Stimulated activated naive CD8-positive, alpha-beta T cell treated with anti-CD3 and anti-CD28 coated beads, Interleukin-15, Interleukin-2, amounts not matched to agents 100 ng/mL and 50 ng/mL, for 24 hours (primary cell): ENCODE data around the gene FTH1.

ENCODE experiments used
- H3K27ac Mint-ChIP-seq: one replicate; pipeline ENCODE4 v1.8.0; 2021; ENCODE audit warnings: mild to moderate bottlenecking, mixed read lengths
- H3K27me3 Mint-ChIP-seq: one replicate; pipeline ENCODE4 v1.8.0; 2021; ENCODE audit warnings: mixed read lengths
- H3K36me3 Mint-ChIP-seq: one replicate; pipeline ENCODE4 v1.8.0; 2021; ENCODE audit warnings: low read depth, mixed read lengths
- H3K4me1 Mint-ChIP-seq: one replicate; pipeline ENCODE4 v1.8.0; 2021; ENCODE audit warnings: low read depth, mixed read lengths
- H3K4me3 Mint-ChIP-seq: one replicate; pipeline ENCODE4 v1.8.0; 2021; ENCODE audit warnings: mild to moderate bottlenecking, mixed read lengths
- H3K9me3 Mint-ChIP-seq: one replicate; pipeline ENCODE4 v1.8.0; 2021; ENCODE audit warnings: mixed read lengths

Gene FTH1

DNA sequence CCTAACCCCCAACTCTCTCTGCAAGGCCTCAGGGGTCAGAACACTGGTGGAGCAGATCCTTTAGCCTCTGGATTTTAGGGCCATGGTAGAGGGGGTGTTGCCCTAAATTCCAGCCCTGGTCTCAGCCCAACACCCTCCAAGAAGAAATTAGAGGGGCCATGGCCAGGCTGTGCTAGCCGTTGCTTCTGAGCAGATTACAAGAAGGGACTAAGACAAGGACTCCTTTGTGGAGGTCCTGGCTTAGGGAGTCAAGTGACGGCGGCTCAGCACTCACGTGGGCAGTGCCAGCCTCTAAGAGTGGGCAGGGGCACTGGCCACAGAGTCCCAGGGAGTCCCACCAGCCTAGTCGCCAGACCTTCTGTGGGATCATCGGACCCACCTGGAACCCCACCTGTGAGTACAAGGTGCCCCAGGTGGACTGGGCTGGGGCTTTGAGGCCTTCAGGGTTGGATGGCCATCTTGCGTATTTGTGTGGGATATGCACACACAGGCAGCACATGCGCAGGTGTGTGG lies 17.3 kb downstream of the FTH1 start, which contains the start of gene BEST1:
TSS of gene BEST1 (plus strand) at position 317 of the 513 bp plus-strand sequence. CDS start 1,456 bp downstream, outside the sequence.
- H3K27me3 Mint-ChIP-seq = peaks cover 9% of the 10 kb centered on the region
- H3K4me1 Mint-ChIP-seq = no peaks in the 10 kb centered on the region
- H3K27ac Mint-ChIP-seq = no peak within 1 kb of the TSS
- H3K36me3 Mint-ChIP-seq = no peaks in the 10 kb centered on the region
- no peaks in the 10 kb centered on the region for H3K9me3 Mint-ChIP-seq
- no peak within 1 kb of the TSS for H3K4me3 Mint-ChIP-seq

DNA sequence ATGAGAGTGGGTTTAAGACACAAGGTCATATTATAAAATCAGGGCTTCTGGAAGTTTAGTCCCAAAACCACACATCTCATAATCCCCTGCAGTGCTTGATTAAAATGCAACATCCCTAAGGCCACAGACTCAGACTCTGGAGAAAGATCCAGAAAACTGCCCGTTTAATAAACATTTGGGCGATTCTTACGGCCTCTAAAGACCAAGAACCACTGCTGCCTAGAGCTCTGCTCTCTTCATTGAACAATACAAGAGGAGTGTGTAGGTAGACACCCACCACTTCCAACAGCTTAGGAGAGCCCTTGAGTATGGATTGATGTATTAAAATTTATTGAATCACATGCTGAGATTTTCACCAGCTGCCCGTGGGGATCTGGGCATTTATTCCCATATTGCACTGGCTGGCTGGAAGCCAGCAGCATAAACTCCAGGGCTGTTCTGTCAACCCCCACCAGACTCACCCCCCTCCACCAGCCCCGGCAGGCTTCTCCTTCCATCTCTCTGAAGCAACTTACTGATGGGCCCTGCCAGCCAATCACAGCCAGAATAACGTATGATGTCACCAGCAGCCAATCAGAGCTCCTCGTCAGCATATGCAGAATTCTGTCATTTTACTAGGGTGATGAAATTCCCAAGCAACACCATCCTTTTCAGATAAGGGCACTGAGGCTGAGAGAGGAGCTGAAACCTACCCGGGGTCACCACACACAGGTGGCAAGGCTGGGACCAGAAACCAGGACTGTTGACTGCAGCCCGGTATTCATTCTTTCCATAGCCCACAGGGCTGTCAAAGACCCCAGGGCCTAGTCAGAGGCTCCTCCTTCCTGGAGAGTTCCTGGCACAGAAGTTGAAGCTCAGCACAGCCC lies 18.0 kb downstream of the FTH1 start:
- no peaks in the 10 kb centered on the region for H3K9me3 Mint-ChIP-seq
- no peaks in the 10 kb centered on the region for H3K36me3 Mint-ChIP-seq
- H3K4me1 Mint-ChIP-seq = no peaks in the 10 kb centered on the region
- H3K27ac Mint-ChIP-seq = no peak overlapping the region
- peaks cover 8% of the 10 kb centered on the region for H3K27me3 Mint-ChIP-seq
- no peak overlapping the region for H3K4me3 Mint-ChIP-seq

DNA sequence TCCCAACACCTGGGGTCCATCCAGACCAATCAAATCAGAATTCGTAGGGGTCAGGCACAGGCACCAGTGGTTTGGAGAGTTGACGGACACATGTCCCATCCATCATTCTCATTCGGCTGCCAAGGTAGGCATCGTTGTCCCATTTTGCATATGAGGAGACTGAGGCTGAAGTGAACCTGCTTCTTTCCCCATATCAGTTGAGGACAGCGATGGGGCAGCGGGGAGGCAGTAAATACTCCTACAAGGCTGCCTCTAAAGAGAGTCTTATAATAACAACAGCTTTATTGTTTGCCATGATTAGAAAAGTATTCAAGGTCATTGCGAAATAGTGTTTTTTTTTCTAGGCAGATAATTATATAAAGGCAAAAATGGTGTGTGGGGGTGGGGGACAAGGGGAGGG lies 18.9 kb downstream of the FTH1 start:
- Mint-ChIP-seq H3K4me3 (no peak overlapping the region), H3K27ac (no peak overlapping the region), H3K4me1 (no peaks in the 10 kb centered on the region), H3K9me3 (no peaks in the 10 kb centered on the region), H3K36me3 (no peaks in the 10 kb centered on the region), H3K27me3 (no peaks in the 10 kb centered on the region)

DNA sequence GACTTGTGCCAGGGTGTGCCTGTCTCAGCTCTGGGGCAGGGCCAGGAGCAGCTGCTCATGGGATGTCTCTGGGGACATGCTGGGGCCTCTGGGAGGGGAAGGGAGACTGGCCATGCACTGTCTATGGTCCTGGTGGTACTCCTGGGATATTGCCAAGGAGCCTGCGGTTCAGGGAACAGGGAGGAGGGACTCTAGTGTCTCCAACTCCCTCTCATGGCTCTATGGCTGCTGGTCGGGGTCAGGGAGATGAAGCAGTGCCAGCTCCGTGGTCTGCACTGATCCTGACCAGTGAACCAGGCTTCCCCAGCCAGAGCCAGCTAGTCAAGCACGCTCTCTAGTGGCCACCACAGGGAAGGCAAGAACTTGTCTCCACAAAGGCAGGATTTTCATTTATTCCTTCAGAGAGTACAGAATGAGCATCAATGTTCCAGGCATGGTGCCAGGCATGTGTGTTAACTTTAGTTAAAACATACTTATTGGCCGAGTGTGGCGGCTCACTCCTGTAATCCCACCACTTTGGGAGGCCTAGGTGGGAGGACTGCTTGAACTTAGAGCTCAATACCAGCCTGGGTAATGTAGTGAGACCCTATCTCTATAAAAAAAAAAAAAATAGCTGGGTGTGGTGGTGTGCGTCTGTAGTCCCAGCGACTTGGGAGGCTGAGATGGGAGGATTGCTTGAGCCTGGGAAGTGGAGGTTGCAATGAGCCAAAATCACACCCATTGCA lies 19.8 kb downstream of the FTH1 start:
- Mint-ChIP-seq H3K36me3 (no peaks in the 10 kb centered on the region), H3K27me3 (peaks cover 4% of the 10 kb centered on the region), H3K27ac (no peak overlapping the region), H3K9me3 (no peaks in the 10 kb centered on the region), H3K4me3 (no peak overlapping the region), H3K4me1 (no peaks in the 10 kb centered on the region)

DNA sequence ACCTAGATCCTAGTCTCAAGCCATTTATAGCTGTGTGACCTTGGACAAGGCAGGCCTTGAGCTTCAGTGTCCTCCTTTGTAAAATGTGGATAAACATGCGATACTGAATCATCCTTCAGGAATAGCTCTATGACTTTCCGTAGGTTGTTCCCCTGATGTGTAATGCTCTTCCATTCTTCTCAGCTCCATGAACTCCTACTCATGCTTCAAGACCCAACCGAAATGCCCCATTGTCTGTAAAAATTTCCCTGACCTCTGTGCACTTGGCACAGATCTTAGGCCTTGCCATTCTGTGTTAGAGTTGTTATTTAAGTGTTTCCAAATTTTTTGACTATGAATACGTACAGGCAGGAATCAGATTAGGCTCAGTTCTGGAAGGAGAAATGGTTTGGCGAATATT lies 20.5 kb downstream of the FTH1 start:
- peaks cover 6% of the 10 kb centered on the region for H3K27me3 Mint-ChIP-seq
- no peaks in the 10 kb centered on the region for H3K9me3 Mint-ChIP-seq
- H3K36me3 Mint-ChIP-seq = no peaks in the 10 kb centered on the region
- no peak overlapping the region for H3K27ac Mint-ChIP-seq
- H3K4me3 Mint-ChIP-seq = no peak overlapping the region
- no peaks in the 10 kb centered on the region for H3K4me1 Mint-ChIP-seq

DNA sequence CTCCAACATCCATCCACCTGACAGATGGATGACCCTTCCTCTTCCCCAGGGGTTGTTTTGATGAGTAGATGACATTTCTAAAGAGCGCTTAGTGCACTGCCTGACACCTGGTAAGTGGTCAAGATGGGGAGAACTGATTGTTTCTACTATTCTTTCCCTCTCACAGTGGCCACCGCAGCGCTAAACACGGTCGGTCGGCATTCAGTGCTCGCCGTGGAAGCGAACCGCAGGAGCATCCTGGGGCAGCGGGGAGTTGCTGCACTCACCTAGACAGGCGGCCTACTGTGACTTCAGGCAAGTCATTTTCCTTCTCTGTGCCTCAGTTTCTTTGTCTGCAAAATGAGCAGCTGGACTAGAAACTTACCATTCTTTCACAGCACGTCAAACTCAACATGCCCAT lies 22.2 kb downstream of the FTH1 start:
- H3K27ac Mint-ChIP-seq = no peak overlapping the region
- H3K4me1 Mint-ChIP-seq = no peaks in the 10 kb centered on the region
- H3K36me3 Mint-ChIP-seq = no peaks in the 10 kb centered on the region
- H3K9me3 Mint-ChIP-seq = no peaks in the 10 kb centered on the region
- H3K27me3 Mint-ChIP-seq = peaks cover 9% of the 10 kb centered on the region
- no peak overlapping the region for H3K4me3 Mint-ChIP-seq

GRCh38 chr11:61940466-61940865 lies 27.0 kb downstream of the FTH1 start:
- H3K4me1 Mint-ChIP-seq = no peaks in the 10 kb centered on the region
- H3K9me3 Mint-ChIP-seq = peaks cover 9% of the 10 kb centered on the region
- H3K4me3 Mint-ChIP-seq = no peak overlapping the region
- no peak overlapping the region for H3K27ac Mint-ChIP-seq
- H3K36me3 Mint-ChIP-seq = no peaks in the 10 kb centered on the region
- H3K27me3 Mint-ChIP-seq = peaks cover 27% of the 10 kb centered on the region

DNA sequence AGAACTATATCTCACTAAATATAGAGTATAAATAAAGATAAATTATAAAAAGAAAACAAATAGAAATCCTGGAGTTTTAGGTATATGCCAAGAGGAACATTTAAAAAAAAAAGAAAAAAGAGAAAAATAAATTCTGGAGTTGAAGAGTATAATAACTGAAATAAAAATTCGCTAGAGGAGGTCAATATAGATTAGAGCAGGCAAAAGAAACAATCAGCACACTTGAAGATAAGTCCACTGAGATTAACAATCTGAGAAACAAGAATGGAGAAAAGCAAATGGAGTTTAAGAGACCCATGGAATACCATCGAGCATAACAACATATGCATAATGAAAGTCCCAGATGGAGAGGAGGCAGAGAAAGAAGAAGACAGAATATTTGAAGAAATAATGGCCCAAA lies 31.6 kb downstream of the FTH1 start:
- H3K9me3 Mint-ChIP-seq = peaks cover 14% of the 10 kb centered on the region
- H3K36me3 Mint-ChIP-seq = no peaks in the 10 kb centered on the region
- H3K27ac Mint-ChIP-seq = no peak overlapping the region
- H3K4me1 Mint-ChIP-seq = no peaks in the 10 kb centered on the region
- peaks cover 33% of the 10 kb centered on the region for H3K27me3 Mint-ChIP-seq
- H3K4me3 Mint-ChIP-seq = no peak overlapping the region

DNA sequence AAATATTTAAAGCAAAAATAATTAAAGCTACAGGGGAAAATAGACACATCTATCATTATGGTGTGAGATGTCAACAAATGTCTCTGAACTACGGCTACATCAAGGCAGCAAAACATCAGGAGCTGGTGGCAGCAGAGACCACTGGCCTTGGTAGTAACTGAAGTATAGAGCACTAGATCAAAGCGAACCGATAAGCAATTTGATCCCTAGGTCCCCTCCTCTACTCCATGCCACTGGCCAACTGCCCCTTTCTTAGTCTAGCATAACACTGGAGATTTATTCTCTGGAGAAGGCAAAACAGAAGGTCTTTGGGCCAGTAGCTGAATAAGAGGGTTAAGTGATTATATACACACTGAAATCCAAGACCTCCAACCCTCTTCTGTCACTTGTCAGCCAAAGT lies 36.5 kb downstream of the FTH1 start:
- H3K4me3 Mint-ChIP-seq = no peak overlapping the region
- H3K36me3 Mint-ChIP-seq = no peaks in the 10 kb centered on the region
- H3K9me3 Mint-ChIP-seq = peaks cover 7% of the 10 kb centered on the region
- no peaks in the 10 kb centered on the region for H3K4me1 Mint-ChIP-seq
- peaks cover 20% of the 10 kb centered on the region for H3K27me3 Mint-ChIP-seq
- no peak overlapping the region for H3K27ac Mint-ChIP-seq

- H3K27ac Mint-ChIP-seq = no peak overlapping the region
- no peaks in the 10 kb centered on the region for H3K36me3 Mint-ChIP-seq
- no peak overlapping the region for H3K4me3 Mint-ChIP-seq
- peaks cover 18% of the 10 kb centered on the region for H3K27me3 Mint-ChIP-seq
- H3K4me1 Mint-ChIP-seq = no peaks in the 10 kb centered on the region
- peaks cover 6% of the 10 kb centered on the region for H3K9me3 Mint-ChIP-seq
These were observed 38.8 kb downstream of the FTH1 start for GRCh38 chr11:61928606-61929005.

DNA sequence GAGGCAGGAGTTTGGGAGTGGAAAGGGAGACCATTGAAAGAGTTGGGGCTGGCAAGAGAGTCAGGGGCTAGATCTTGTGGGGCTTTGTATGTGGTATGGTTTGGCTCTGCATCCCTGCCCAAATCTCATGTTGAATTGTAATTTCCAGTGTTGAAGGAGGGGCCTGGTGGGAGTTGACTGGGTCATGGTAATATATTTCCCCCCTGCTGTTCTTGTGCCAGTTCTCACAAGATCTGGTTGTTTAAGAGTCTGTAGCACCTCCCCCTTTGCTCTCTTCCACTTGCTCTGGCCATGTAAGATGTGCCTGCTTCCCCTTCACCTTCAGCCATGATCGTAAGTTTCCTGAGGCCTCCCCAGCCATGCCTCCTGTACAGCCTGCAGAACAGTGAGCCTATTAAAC lies 39.9 kb downstream of the FTH1 start:
- Mint-ChIP-seq H3K27me3 (peaks cover 10% of the 10 kb centered on the region), H3K4me1 (no peaks in the 10 kb centered on the region), H3K4me3 (no peak overlapping the region), H3K36me3 (no peaks in the 10 kb centered on the region), H3K27ac (no peak overlapping the region), H3K9me3 (no peaks in the 10 kb centered on the region)

- Mint-ChIP-seq H3K27me3 (peaks cover 11% of the 10 kb centered on the region), H3K4me3 (no peak overlapping the region), H3K9me3 (no peaks in the 10 kb centered on the region), H3K4me1 (no peaks in the 10 kb centered on the region), H3K27ac (no peak overlapping the region), H3K36me3 (no peaks in the 10 kb centered on the region)
These were observed 41.2 kb downstream of the FTH1 start for GRCh38 chr11:61926235-61926634.

GRCh38 chr11:61925736-61926135 lies 41.7 kb downstream of the FTH1 start:
- H3K9me3 Mint-ChIP-seq = no peaks in the 10 kb centered on the region
- H3K4me3 Mint-ChIP-seq = no peak overlapping the region
- H3K36me3 Mint-ChIP-seq = no peaks in the 10 kb centered on the region
- H3K27ac Mint-ChIP-seq = no peak overlapping the region
- H3K4me1 Mint-ChIP-seq = no peaks in the 10 kb centered on the region
- H3K27me3 Mint-ChIP-seq = peaks cover 12% of the 10 kb centered on the region

DNA sequence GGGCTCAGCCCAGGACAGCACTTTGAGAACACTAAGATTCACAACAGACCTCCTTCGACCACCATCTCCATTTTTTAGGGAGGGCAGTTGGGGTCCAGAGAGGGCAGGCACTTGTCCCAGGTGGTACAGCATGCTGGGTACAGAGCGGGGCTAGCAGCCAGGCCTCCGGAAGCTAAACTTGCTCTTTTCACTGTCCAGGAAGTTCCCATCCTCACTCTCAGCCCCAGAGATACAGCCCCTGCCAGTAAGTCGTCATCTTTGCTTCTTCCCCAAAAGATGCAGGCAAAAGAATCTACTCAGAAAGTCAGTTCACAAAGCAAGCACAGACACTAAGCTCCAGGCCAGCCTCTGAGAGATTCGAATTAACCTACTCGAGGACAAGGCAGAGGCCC lies 43.4 kb downstream of the FTH1 start:
- Mint-ChIP-seq H3K27ac (no peak overlapping the region), H3K4me1 (no peaks in the 10 kb centered on the region), H3K27me3 (peaks cover 24% of the 10 kb centered on the region), H3K4me3 (no peak overlapping the region), H3K9me3 (no peaks in the 10 kb centered on the region), H3K36me3 (no peaks in the 10 kb centered on the region)
